Right atrium auricular region (tissue), 2 donors: ENCODE results near the gene CDH9. TPM values are rescaled to one million over a fixed set of nuclear protein-coding genes. Genes with fewer than 3 reads are reported as not detected.

Experiments used
- DNase-seq: peaks from one replicate; pipeline ENCODE4 v3.0.0-alpha.2; 2019; ENCODE audit warnings: low spot score
- H3K27ac ChIP-seq, 2 donors: fragments of 200-600 bp; sonication (generic); 1 replicate in 1 of 2; 2 replicates in 1 of 2; pipeline ENCODE4 v1.5.1; 2016 to 2019
- H3K27me3 ChIP-seq, 2 donors: fragments of 200-600 bp; sonication (generic); one replicate each; pipeline versions ENCODE4 v1.5.1 to v1.6.0; 2017 to 2019
- H3K36me3 ChIP-seq: fragments of 200-600 bp; sonication (generic); one replicate; pipeline ENCODE4 v1.5.1; 2016
- H3K4me1 ChIP-seq, 2 donors: fragments of 200-600 bp; sonication (generic); one replicate each; pipeline versions ENCODE4 v1.5.1 to v1.6.0; 2017 to 2019
- H3K4me3 ChIP-seq, 2 donors: fragments of 200-600 bp; sonication (generic); 1 replicate in 1 of 2; 2 replicates in 1 of 2; pipeline ENCODE4 v1.5.1; 2017 to 2019; ENCODE audit warnings: mild to moderate bottlenecking in 1 of 2, moderate library complexity in 1 of 2
- H3K9me3 ChIP-seq, 2 donors: fragments of 200-600 bp; sonication (generic); one replicate each; pipeline ENCODE4 v1.5.1; 2019
- total RNA-seq, 2 donors: library from RNA; depleted of rRNA; stranded (reverse); fragments of >200 nt; gene quantifications; one replicate each; pipeline ENCODE4 v1.1.0, GENCODE V29; 2016
- TF ChIP-seq, protein P1 (sequence below), 2 donors: fragments of 200-600 bp; sonication (generic); IDR thresholded peaks; one replicate each; pipeline ENCODE4 v1.5.1; 2019; ENCODE audit warnings: antibody characterized with exemption in 2 of 2

Gene CDH9
- total RNA-seq, 2 donors from 2014 or later: not detected

DNA sequence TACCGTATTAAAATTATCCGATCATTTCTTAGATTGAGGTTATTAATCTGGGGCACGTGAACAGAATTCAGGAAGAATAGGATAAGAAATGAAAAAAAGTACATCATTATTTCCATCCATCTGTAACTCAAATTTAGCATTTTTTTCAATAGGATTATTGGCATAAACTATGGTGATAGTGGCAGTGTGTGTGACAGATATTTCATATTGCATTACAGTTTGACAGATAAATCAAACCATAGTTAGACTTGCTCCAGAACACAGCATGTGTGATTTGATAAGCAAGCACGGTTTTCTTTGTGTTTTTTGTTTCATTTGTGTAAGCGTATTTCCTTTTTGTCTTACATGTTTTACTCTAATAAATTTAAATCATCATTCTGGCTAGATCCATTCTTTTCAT is 155.0 kb downstream of the CDH9 start:
- no peak overlapping the region for H3K4me3 ChIP-seq
- H3K9me3 ChIP-seq: no peaks in the 10 kb centered on the region
- no peak for DNase-seq
- no peak overlapping the region for H3K27ac ChIP-seq
- H3K27me3 ChIP-seq: no peaks in the 10 kb centered on the region
- no peaks in the 10 kb centered on the region for H3K36me3 ChIP-seq
- TF ChIP-seq, protein P1, sequence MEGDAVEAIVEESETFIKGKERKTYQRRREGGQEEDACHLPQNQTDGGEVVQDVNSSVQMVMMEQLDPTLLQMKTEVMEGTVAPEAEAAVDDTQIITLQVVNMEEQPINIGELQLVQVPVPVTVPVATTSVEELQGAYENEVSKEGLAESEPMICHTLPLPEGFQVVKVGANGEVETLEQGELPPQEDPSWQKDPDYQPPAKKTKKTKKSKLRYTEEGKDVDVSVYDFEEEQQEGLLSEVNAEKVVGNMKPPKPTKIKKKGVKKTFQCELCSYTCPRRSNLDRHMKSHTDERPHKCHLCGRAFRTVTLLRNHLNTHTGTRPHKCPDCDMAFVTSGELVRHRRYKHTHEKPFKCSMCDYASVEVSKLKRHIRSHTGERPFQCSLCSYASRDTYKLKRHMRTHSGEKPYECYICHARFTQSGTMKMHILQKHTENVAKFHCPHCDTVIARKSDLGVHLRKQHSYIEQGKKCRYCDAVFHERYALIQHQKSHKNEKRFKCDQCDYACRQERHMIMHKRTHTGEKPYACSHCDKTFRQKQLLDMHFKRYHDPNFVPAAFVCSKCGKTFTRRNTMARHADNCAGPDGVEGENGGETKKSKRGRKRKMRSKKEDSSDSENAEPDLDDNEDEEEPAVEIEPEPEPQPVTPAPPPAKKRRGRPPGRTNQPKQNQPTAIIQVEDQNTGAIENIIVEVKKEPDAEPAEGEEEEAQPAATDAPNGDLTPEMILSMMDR (IDR thresholded peaks at IDR 0.05): no peak
- no peaks in the 10 kb centered on the region for H3K4me1 ChIP-seq

DNA sequence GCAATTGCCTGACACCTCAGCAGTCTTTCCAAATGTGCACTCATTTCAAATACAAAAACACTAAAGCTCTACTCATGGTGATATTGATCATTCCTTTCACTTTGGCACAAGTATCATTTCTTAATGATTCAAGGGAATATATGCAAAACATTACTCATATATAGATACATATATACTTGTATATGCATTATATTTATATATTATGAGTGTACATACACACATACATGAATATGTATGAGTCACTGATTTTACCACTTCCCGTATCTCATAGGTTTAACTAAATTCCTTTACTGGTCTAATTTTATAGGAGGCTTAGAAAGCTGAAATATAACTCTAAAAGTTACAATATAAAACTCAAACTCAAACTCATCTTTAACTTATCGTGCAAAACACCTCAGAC is 156.5 kb downstream of the CDH9 start:
- Histone ChIP-seq H3K27ac (no peak overlapping the region), H3K27me3 (no peaks in the 10 kb centered on the region), H3K4me1 (no peaks in the 10 kb centered on the region), H3K4me3 (no peak overlapping the region), H3K9me3 (no peaks in the 10 kb centered on the region), H3K36me3 (no peaks in the 10 kb centered on the region)
- TF ChIP-seq, protein P1 (IDR thresholded peaks at IDR 0.05): no peak
- DNase-seq: no peak

DNA sequence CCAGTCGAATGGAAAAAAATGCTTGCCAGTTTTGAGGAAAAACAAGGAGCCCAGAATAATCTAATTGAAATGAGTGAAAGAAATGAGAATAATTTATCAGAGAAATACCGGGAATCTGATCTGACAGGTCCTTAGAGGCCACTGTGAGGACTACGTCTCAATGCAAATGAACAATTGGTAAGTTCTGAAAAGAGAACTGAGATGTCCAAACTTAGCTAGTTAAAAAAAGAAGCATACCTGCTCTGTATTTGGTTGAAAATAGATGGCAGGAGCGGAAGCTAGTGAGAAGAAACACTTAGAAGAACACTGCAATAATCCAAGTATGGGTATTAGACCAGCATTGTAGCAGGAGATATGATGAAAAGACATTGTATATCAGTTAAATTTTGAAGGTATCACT is 161.2 kb downstream of the CDH9 start:
- H3K27me3 ChIP-seq: no peaks in the 10 kb centered on the region
- H3K27ac ChIP-seq: no peak overlapping the region
- no peaks in the 10 kb centered on the region for H3K4me1 ChIP-seq
- no peak for DNase-seq
- TF ChIP-seq, protein P1 (IDR thresholded peaks at IDR 0.05): no peak
- no peaks in the 10 kb centered on the region for H3K36me3 ChIP-seq
- H3K4me3 ChIP-seq: no peak overlapping the region
- no peaks in the 10 kb centered on the region for H3K9me3 ChIP-seq

DNA sequence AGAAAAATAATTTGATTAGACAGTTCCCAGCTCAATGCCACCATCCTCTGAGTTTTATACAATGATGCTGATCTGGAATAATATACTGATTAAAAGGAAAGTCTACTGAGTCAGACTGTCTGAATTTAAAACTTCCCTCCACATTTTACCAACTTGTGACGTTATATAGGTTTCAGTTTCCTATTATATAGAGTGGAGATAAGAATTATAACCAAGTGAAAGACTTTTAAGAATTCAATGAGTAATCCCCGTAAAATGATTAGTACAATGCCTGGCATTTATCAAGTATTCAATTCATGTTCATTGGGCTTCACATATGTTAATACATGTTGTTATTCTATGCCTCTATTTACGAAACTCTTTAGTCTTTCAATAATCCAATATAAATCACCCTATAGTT is 166.0 kb downstream of the CDH9 start:
- Histone ChIP-seq H3K4me3 (no peak overlapping the region), H3K36me3 (no peaks in the 10 kb centered on the region), H3K27ac (no peak overlapping the region), H3K27me3 (no peaks in the 10 kb centered on the region), H3K4me1 (no peaks in the 10 kb centered on the region), H3K9me3 (no peaks in the 10 kb centered on the region)
- TF ChIP-seq, protein P1 (IDR thresholded peaks at IDR 0.05): no peak
- DNase-seq: no peak

DNA sequence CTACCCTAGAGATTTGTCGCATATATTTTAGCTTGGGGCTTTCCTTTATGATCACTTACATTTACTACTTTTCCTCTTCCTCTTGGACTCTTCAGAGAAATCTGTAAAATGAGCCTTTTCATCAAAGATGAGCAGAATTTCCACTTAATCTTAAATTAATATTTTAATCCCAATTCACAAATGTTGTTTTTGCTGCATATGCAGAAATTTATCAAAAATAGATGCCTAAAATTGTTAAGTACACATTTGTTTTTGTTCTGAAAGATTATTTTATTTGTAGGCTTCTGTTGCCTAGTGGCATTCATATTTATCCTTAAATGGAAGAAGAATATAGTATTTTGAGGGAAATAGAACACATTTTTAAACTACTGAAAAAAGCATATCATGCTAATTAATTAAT is 168.6 kb downstream of the CDH9 start:
- DNase-seq: no peak
- no peak overlapping the region for H3K4me3 ChIP-seq
- H3K27me3 ChIP-seq: no peaks in the 10 kb centered on the region
- no peak overlapping the region for H3K27ac ChIP-seq
- H3K4me1 ChIP-seq: no peaks in the 10 kb centered on the region
- TF ChIP-seq, protein P1 (IDR thresholded peaks at IDR 0.05): no peak
- no peaks in the 10 kb centered on the region for H3K36me3 ChIP-seq
- no peaks in the 10 kb centered on the region for H3K9me3 ChIP-seq

DNA sequence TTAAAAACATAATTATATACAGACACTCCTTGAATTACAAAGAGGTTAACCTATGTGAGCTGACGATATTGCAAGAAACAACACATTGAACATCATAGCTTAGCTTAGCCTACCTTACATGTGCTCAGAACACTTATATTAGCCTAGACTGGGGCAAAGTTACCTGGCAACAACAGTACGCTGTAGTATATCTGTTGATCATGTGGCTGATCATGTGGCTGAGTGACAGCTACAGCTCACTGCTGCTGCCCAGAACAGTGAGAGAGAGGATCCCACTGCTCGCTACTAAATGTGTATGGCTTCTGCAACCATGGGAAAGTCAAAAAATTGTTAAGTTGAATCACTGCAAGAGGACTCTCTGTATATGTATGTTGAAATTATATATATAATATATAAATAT is 169.9 kb downstream of the CDH9 start:
- H3K9me3 ChIP-seq: no peaks in the 10 kb centered on the region
- no peak for DNase-seq
- H3K4me3 ChIP-seq: no peak overlapping the region
- H3K27ac ChIP-seq: no peak overlapping the region
- no peaks in the 10 kb centered on the region for H3K36me3 ChIP-seq
- H3K27me3 ChIP-seq: no peaks in the 10 kb centered on the region
- H3K4me1 ChIP-seq: no peaks in the 10 kb centered on the region
- TF ChIP-seq, protein P1 (IDR thresholded peaks at IDR 0.05): no peak
